NB4 (cell line): ENCODE results near the gene ERVW-1.
A peak's percentile ranks its signal among the peaks of the same experiment; 100 is the strongest.

ENCODE experiments used
- MYC ChIP-seq: IDR thresholded peaks from 2 replicates; pipeline ENCODE4 v1.6.1; 2011; ENCODE audit warnings: low read depth, low read length
- POLR2A ChIP-seq: IDR thresholded peaks from 2 replicates; pipeline ENCODE4 v1.6.1; 2011; ENCODE audit warnings: mild to moderate bottlenecking; ENCODE audit not compliant: insufficient read length; ENCODE audit errors: extremely low read depth
- TF ChIP-seq, protein P1 (sequence below): IDR thresholded peaks from one replicate; pipeline ENCODE4 v1.5.1; 2012; ENCODE audit warnings: low read depth, low read length
- TF ChIP-seq, protein P2 (sequence below): IDR thresholded peaks from 2 replicates; pipeline ENCODE4 v1.6.1; 2011; ENCODE audit warnings: low read depth, low read length

DNA sequence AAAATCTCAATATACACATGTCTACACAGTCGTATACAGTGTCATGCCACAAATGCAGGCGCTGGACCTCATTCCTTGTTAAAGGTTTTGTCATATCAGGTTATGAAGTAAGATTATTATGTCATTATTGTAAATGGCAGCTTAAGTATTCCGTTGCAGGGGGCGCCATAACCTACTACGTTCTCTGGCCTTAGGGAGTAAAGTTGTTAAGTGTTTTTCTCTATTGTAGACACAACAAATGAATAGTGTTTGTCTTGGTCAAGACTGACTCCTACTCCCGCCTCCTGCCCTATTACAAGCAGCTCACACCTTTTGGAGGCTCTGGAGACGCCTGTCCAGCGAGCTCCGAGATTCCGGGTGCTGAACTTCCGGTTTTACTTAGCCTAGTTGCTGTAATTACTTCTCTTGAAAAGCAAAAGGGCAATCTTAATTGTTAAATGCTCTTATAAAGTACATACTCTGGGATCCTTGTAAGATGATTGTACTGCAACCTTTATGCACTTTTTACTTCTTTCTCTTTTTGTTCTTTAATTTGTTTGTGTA is 29.5 kb downstream of the ERVW-1 start:
- TF ChIP-seq, protein P1, sequence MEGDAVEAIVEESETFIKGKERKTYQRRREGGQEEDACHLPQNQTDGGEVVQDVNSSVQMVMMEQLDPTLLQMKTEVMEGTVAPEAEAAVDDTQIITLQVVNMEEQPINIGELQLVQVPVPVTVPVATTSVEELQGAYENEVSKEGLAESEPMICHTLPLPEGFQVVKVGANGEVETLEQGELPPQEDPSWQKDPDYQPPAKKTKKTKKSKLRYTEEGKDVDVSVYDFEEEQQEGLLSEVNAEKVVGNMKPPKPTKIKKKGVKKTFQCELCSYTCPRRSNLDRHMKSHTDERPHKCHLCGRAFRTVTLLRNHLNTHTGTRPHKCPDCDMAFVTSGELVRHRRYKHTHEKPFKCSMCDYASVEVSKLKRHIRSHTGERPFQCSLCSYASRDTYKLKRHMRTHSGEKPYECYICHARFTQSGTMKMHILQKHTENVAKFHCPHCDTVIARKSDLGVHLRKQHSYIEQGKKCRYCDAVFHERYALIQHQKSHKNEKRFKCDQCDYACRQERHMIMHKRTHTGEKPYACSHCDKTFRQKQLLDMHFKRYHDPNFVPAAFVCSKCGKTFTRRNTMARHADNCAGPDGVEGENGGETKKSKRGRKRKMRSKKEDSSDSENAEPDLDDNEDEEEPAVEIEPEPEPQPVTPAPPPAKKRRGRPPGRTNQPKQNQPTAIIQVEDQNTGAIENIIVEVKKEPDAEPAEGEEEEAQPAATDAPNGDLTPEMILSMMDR: peak; percentile 65
- peak; percentile 64; the same call in 1 of the 2 replicates for TF ChIP-seq MYC
- peak; percentile 16 for TF ChIP-seq POLR2A
- TF ChIP-seq, protein P2, sequence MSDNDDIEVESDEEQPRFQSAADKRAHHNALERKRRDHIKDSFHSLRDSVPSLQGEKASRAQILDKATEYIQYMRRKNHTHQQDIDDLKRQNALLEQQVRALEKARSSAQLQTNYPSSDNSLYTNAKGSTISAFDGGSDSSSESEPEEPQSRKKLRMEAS: no peak
